Airway epithelial cell (primary cell): ENCODE data around the gene CNTNAP3B. TPM values are rescaled to one million over a fixed set of nuclear protein-coding genes. Genes with fewer than 3 reads are reported as not detected.

Experiments
- total RNA-seq: library from RNA; depleted of rRNA; stranded (reverse); fragments of >200 nt; gene quantifications from 2 replicates; pipeline ENCODE4 v1.2.3, GENCODE V29; 2015

The CNTNAP3B gene
- 2.3 and 3.7 TPM in 2 replicates for total RNA-seq

GRCh38 chr9:42129073-42129729, at the start of gene CNTNAP3B:
Gene CNTNAP3B (minus strand): TSS chr9:42129426. CDS start chr9:42129094, 332 bp downstream.

Other genes with a start within 250 kb of the CNTNAP3B start
- not detected in 2 replicates for gene SPATA31A6, start 54.2 kb upstream of the CNTNAP3B start, total RNA-seq